ENCODE measurements around the gene POLR1G. TPM values are rescaled to one million over a fixed set of nuclear protein-coding genes. Genes with fewer than 3 reads are reported as not detected.

The POLR1G gene
- total RNA-seq, 1 donor, result 10.5 TPM

DNA sequence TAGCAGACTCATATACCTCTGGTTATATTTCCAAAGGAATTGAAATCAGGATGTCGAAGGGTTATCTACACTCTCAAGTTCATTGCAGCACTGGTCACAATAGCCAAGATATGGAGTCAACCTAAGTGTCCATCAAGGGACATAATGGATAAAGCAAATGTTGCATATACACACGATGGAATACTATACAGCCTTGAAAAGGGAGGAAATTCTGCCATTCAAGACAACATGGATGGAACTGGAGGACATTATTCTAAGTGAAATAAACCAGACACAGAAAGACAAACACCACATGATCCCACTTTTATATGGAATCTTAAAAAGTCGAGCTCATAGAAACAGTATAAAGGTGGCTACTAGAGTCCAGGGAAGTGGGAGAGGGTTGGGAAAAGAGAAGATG lies 30.9 kb downstream of the POLR1G start:
- H3K9me3 ChIP-seq (ENCODE audit: low read depth, low read length), result no peaks in the 10 kb centered on the region
- H3K4me1 ChIP-seq (ENCODE audit: insufficient read depth, low read length), result peaks cover 16% of the 10 kb centered on the region
- no peaks in the 10 kb centered on the region for H3K27me3 ChIP-seq (ENCODE audit: insufficient read depth, low read length)
- no peak for DNase-seq (ENCODE audit: insufficient read length, low spot score, missing footprints)
- no peak for TF ChIP-seq CTCF (IDR thresholded peaks at IDR 0.05; ENCODE audit: extremely low read depth, low read depth, low read length)
- H3K79me2 ChIP-seq (ENCODE audit: insufficient read depth, low read length), result peaks cover under 1% of the 10 kb centered on the region
- no peaks in the 10 kb centered on the region for H4K20me1 ChIP-seq (ENCODE audit: insufficient read depth, low read length)
- no peak overlapping the region for H3K4me2 ChIP-seq (ENCODE audit: insufficient read depth, low read length)
- no peak overlapping the region for H2AFZ ChIP-seq (ENCODE audit: low read length)
- no peak overlapping the region for H3K4me3 ChIP-seq (ENCODE audit: insufficient read depth, low read length)
- H3K27ac ChIP-seq (ENCODE audit: low read depth, low read length), result no peak overlapping the region
- no peaks in the 10 kb centered on the region for H3K36me3 ChIP-seq (ENCODE audit: insufficient read depth, low read length)

- TF ChIP-seq CTCF (IDR thresholded peaks at IDR 0.05; ENCODE audit: extremely low read depth, low read depth, low read length), result no peak
- H3K4me1 ChIP-seq (ENCODE audit: insufficient read depth, low read length), result peaks cover 26% of the 10 kb centered on the region
- no peaks in the 10 kb centered on the region for H3K9me3 ChIP-seq (ENCODE audit: low read depth, low read length)
- H3K4me3 ChIP-seq (ENCODE audit: insufficient read depth, low read length), result peak overlapping the region; percentile 79
- peaks cover 5% of the 10 kb centered on the region for H3K79me2 ChIP-seq (ENCODE audit: insufficient read depth, low read length)
- no peaks in the 10 kb centered on the region for H3K27me3 ChIP-seq (ENCODE audit: insufficient read depth, low read length)
- DNase-seq (ENCODE audit: insufficient read length, low spot score, missing footprints), result no peak
- no peaks in the 10 kb centered on the region for H4K20me1 ChIP-seq (ENCODE audit: insufficient read depth, low read length)
- no peaks in the 10 kb centered on the region for H3K36me3 ChIP-seq (ENCODE audit: insufficient read depth, low read length)
- H2AFZ ChIP-seq (ENCODE audit: low read length), result no peak overlapping the region
- H3K4me2 ChIP-seq (ENCODE audit: insufficient read depth, low read length), result peak overlapping the region; percentile 76
- H3K27ac ChIP-seq (ENCODE audit: low read depth, low read length), result peak overlapping the region; percentile 78
Observed at GRCh38 chr19:45439190-45439568, 32.7 kb downstream of the POLR1G start.

DNA sequence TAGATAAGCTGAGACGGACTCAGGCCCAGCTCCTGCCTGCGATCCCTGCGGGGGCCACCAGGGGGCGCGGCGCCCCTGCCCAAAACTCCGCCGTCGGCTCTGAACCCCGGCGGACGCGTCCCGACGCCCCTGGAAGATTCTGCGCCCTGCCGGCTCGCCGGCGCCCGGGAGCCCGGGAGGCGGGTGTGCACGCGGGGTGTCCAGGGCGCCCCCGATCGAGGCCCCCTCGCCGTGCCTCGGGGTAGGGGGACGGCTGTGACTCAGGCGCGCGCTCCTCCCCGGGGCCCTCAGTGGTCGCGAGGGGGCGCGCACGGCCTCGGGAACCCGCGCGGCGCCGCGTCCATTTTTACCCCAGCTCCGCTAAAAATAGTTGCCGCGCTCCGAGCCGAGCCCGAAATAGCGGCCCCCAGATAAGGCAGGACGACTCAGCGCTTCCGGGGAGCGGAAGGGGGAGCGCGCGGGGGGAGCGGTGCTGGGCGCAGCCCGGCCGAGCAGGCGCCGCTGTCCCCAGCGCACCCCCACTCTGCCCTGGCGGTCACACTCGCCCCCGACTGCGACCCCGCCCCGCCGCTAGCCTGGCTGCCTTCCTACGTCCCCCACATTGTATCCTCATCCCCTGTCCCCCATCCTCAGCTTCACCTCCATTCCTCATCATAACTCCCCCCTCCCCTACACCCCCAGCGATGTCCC lies 33.3 kb downstream of the POLR1G start:
- no peaks in the 10 kb centered on the region for H3K27me3 ChIP-seq (ENCODE audit: insufficient read depth, low read length)
- no peaks in the 10 kb centered on the region for H4K20me1 ChIP-seq (ENCODE audit: insufficient read depth, low read length)
- H2AFZ ChIP-seq (ENCODE audit: low read length), result peak overlapping the region; percentile 56
- H3K4me2 ChIP-seq (ENCODE audit: insufficient read depth, low read length), result peak overlapping the region; percentile 76
- peaks cover 5% of the 10 kb centered on the region for H3K79me2 ChIP-seq (ENCODE audit: insufficient read depth, low read length)
- H3K4me1 ChIP-seq (ENCODE audit: insufficient read depth, low read length), result peaks cover 30% of the 10 kb centered on the region
- H3K27ac ChIP-seq (ENCODE audit: low read depth, low read length), result peak overlapping the region; percentile 78
- peak overlapping the region; percentile 79 for H3K4me3 ChIP-seq (ENCODE audit: insufficient read depth, low read length)
- no peaks in the 10 kb centered on the region for H3K9me3 ChIP-seq (ENCODE audit: low read depth, low read length)
- peak; percentile 89 for TF ChIP-seq CTCF (IDR thresholded peaks at IDR 0.05; ENCODE audit: extremely low read depth, low read depth, low read length)
- H3K36me3 ChIP-seq (ENCODE audit: insufficient read depth, low read length), result no peaks in the 10 kb centered on the region
- DNase-seq (ENCODE audit: insufficient read length, low spot score, missing footprints), result peak; percentile 99

- H4K20me1 ChIP-seq (ENCODE audit: insufficient read depth, low read length), result no peaks in the 10 kb centered on the region
- H3K4me3 ChIP-seq (ENCODE audit: insufficient read depth, low read length), result peak overlapping the region; percentile 79
- H3K79me2 ChIP-seq (ENCODE audit: insufficient read depth, low read length), result peaks cover 5% of the 10 kb centered on the region
- no peak for TF ChIP-seq CTCF (IDR thresholded peaks at IDR 0.05; ENCODE audit: extremely low read depth, low read depth, low read length)
- H3K4me2 ChIP-seq (ENCODE audit: insufficient read depth, low read length), result peak overlapping the region; percentile 76
- no peaks in the 10 kb centered on the region for H3K27me3 ChIP-seq (ENCODE audit: insufficient read depth, low read length)
- peaks cover 31% of the 10 kb centered on the region for H3K4me1 ChIP-seq (ENCODE audit: insufficient read depth, low read length)
- peak; percentile 66 for DNase-seq (ENCODE audit: insufficient read length, low spot score, missing footprints)
- no peaks in the 10 kb centered on the region for H3K36me3 ChIP-seq (ENCODE audit: insufficient read depth, low read length)
- H3K27ac ChIP-seq (ENCODE audit: low read depth, low read length), result peak overlapping the region; percentile 78
- no peaks in the 10 kb centered on the region for H3K9me3 ChIP-seq (ENCODE audit: low read depth, low read length)
- H2AFZ ChIP-seq (ENCODE audit: low read length), result peak overlapping the region; percentile 25
Observed at GRCh38 chr19:45440259-45440638, 33.8 kb downstream of the POLR1G start.
